DOHH2 (cell line): ENCODE measurements around the gene CHI3L2.

Experiments
- H3F3A ChIP-seq: fragments of 200-600 bp; sonication (generic), shearing (Covaris generic); 2 replicates; pipeline ENCODE4 v1.6.0; 2016; ENCODE audit warnings: antibody characterized with exemption, mild to moderate bottlenecking; ENCODE audit not compliant: control insufficient read depth, insufficient read depth
- H3K27ac ChIP-seq: fragments of 200-600 bp; sonication (generic); 2 replicates; pipeline ENCODE4 v1.5.1; 2014; ENCODE audit warnings: low read depth, mild to moderate bottlenecking, low read length, moderate library complexity
- H3K27me3 ChIP-seq: fragments of 200-600 bp; sonication (generic); 2 replicates; pipeline ENCODE4 v1.6.1; 2014; ENCODE audit warnings: mild to moderate bottlenecking, low read length, mixed read lengths; ENCODE audit not compliant: control insufficient read depth
- H3K36me3 ChIP-seq: fragments of 200-600 bp; sonication (generic); 2 replicates; pipeline ENCODE4 v1.6.1; 2014; ENCODE audit warnings: mild to moderate bottlenecking, low read length, moderate library complexity, mixed read lengths; ENCODE audit not compliant: control insufficient read depth
- H3K4me1 ChIP-seq: fragments of 200-600 bp; sonication (generic); 2 replicates; pipeline ENCODE4 v1.6.1; 2014; ENCODE audit warnings: mild to moderate bottlenecking, low read length, mixed read lengths; ENCODE audit not compliant: control insufficient read depth
- H3K4me2 ChIP-seq: fragments of 200-600 bp; sonication (generic); 2 replicates; pipeline ENCODE4 v1.6.0; 2014; ENCODE audit warnings: mild to moderate bottlenecking, low read length, moderate library complexity
- H3K4me3 ChIP-seq: fragments of 200-600 bp; sonication (generic); 2 replicates; pipeline ENCODE4 v1.5.1; 2014; ENCODE audit warnings: mild to moderate bottlenecking, low read length, mixed read lengths
- H3K79me2 ChIP-seq: fragments of 200-600 bp; sonication (generic); 2 replicates; pipeline ENCODE4 v1.6.1; 2014; ENCODE audit warnings: mild to moderate bottlenecking, low read length, mixed read lengths; ENCODE audit not compliant: control insufficient read depth
- H3K9me2 ChIP-seq: fragments of 200-600 bp; sonication (generic); replicated peaks from 2 replicates; pipeline ENCODE4 v1.6.1; 2014; ENCODE audit warnings: mild to moderate bottlenecking, low read length, mixed read lengths; ENCODE audit not compliant: control insufficient read depth
- H3K9me3 ChIP-seq: fragments of 200-600 bp; sonication (generic); 2 replicates; pipeline ENCODE4 v1.6.1; 2014; ENCODE audit warnings: antibody characterized with exemption, low read length, mixed read lengths; ENCODE audit not compliant: control insufficient read depth, insufficient read depth
- H4K20me1 ChIP-seq: fragments of 200-600 bp; sonication (generic); 2 replicates; pipeline ENCODE4 v1.6.0; 2014; ENCODE audit warnings: low read depth, mild to moderate bottlenecking, antibody characterized with exemption, low read length, moderate library complexity; ENCODE audit not compliant: control insufficient read depth, insufficient read depth
- CTCF ChIP-seq: fragments of 200-600 bp; sonication (generic); IDR thresholded peaks from one replicate; pipeline ENCODE4 v1.5.1; 2014; ENCODE audit warnings: antibody characterized with exemption, mild to moderate bottlenecking, low read depth, low read length; ENCODE audit not compliant: poor library complexity, severe bottlenecking
- EZH2phosphoT487 ChIP-seq: fragments of 200-600 bp; sonication (generic); IDR thresholded peaks from 2 replicates; pipeline ENCODE4 v1.6.1; 2017; ENCODE audit warnings: borderline replicate concordance, mild to moderate bottlenecking, antibody characterized with exemption, low read length, moderate library complexity, mixed read lengths

Gene CHI3L2

DNA sequence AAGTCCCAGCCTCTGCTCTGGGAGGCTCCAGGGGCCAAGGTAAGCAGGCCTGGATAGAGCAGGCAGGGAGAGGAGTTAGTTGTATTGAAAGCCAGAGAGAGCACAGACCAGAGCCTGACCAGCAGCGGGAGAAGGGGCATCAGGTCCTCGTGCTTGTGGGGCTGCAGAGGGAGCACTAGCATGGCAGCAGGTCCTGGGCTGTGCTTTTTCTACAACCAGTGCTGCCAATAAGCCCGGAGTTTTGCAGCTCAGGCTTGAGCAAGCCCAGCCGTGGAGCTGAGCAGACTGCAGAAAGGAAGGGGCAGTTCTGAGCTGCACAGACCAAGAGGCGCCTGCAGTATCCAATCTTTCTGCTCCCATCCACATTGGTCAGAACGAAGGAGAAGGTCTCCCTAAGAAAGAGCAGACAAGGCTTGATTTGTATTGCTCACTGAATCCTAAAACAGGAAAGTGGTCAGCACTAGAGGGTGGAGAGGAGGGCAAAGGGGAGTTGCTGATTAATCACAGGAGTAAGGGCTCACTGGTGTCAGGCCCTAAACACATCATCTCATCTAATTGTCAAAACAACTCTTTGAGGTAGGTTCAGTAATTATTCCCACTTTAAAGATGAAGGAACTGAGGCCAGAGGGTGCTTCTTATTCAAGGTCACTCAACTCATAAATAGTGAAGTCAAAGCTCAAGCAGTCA, 29.8 kb upstream of the CHI3L2 start:
- H3K4me3 ChIP-seq = no peak overlapping the region
- H3K9me3 ChIP-seq = no peaks in the 10 kb centered on the region
- H4K20me1 ChIP-seq = no peaks in the 10 kb centered on the region
- peaks cover 5% of the 10 kb centered on the region for H3F3A ChIP-seq
- H3K79me2 ChIP-seq = peaks cover 33% of the 10 kb centered on the region
- no peaks in the 10 kb centered on the region for H3K9me2 ChIP-seq
- no peak overlapping the region for H3K27ac ChIP-seq
- peaks cover 63% of the 10 kb centered on the region for H3K4me1 ChIP-seq
- TF ChIP-seq EZH2phosphoT487 = no peak
- TF ChIP-seq CTCF = peak; percentile 50
- H3K27me3 ChIP-seq = no peaks in the 10 kb centered on the region
- peaks cover 98% of the 10 kb centered on the region for H3K36me3 ChIP-seq
- no peak overlapping the region for H3K4me2 ChIP-seq

- H4K20me1 ChIP-seq = no peaks in the 10 kb centered on the region
- peaks cover 5% of the 10 kb centered on the region for H3F3A ChIP-seq
- H3K79me2 ChIP-seq = peaks cover 43% of the 10 kb centered on the region
- no peak overlapping the region for H3K27ac ChIP-seq
- H3K4me3 ChIP-seq = no peak overlapping the region
- H3K9me3 ChIP-seq = no peaks in the 10 kb centered on the region
- H3K9me2 ChIP-seq = no peaks in the 10 kb centered on the region
- TF ChIP-seq EZH2phosphoT487 (no peak), CTCF (no peak)
- H3K36me3 ChIP-seq = peaks cover 93% of the 10 kb centered on the region
- H3K27me3 ChIP-seq = no peaks in the 10 kb centered on the region
- H3K4me2 ChIP-seq = no peak overlapping the region
- H3K4me1 ChIP-seq = peaks cover 62% of the 10 kb centered on the region
Measured at GRCh38 chr1:111198836-111199235, 28.7 kb upstream of the CHI3L2 start.

DNA sequence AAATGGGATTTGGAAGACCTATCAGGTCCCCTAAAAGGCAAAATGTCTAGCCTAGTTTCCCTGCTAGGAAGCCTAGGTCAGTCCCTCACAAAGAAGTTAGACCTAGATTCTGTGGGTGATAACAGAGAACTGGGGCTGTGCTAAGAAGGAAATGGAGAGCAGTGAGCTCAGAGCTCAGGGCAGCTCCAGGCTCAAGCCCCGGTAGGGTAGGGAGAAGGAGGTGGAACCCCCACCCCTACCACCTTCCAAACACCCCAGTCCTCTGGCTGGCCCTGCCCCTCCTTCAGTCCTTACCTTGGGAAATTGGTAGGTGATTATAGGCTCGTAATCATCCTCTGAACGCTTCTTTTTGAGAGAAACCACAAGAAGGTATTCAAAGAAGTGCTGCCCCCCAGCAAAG, 28.2 kb upstream of the CHI3L2 start:
- peaks cover 88% of the 10 kb centered on the region for H3K36me3 ChIP-seq

More for the DNA sequence above, 28.2 kb upstream of the CHI3L2 start:
- Histone ChIP-seq H3K9me2 (no peaks in the 10 kb centered on the region), H3K4me3 (no peak overlapping the region), H3K9me3 (no peaks in the 10 kb centered on the region), H4K20me1 (no peaks in the 10 kb centered on the region), H3K27ac (no peak overlapping the region), H3K27me3 (no peaks in the 10 kb centered on the region), H3K79me2 (peaks cover 43% of the 10 kb centered on the region), H3K4me2 (no peak overlapping the region), H3F3A (peaks cover 5% of the 10 kb centered on the region), H3K4me1 (peaks cover 61% of the 10 kb centered on the region)
- TF ChIP-seq EZH2phosphoT487 = no peak
- TF ChIP-seq CTCF = no peak
